H9 (cell line): ENCODE results near the gene MOB3A. TPM values are rescaled to one million over a fixed set of nuclear protein-coding genes. Genes with fewer than 3 reads are reported as not detected.
"Not testable (repeated sequence)": the region's sequence is repeated elsewhere in the genome, so short reads cannot be mapped to it uniquely, and the experiment has no call there.

Experiments used
- DNase-seq: peaks from one replicate; pipeline ENCODE4 v3.0.0-alpha.2; 2017
- H2AFZ ChIP-seq: one replicate; pipeline ENCODE4 v1.6.1; 2013; ENCODE audit warnings: mild to moderate bottlenecking, low read length, control low read depth, moderate library complexity
- H2AK5ac ChIP-seq: 2 replicates; pipeline ENCODE4 v1.6.1; 2013; ENCODE audit warnings: low read length, control low read depth, mixed read lengths; ENCODE audit not compliant: insufficient read length
- H2BK120ac ChIP-seq: one replicate; pipeline ENCODE4 v1.6.1; 2013; ENCODE audit warnings: low read depth, mild to moderate bottlenecking, low read length, control low read depth, inconsistent platforms; ENCODE audit not compliant: poor library complexity, severe bottlenecking
- H2BK12ac ChIP-seq: 2 replicates; pipeline ENCODE4 v1.6.1; 2013; ENCODE audit warnings: low read length, control low read depth, mixed read lengths, low read depth; ENCODE audit not compliant: insufficient read length
- H2BK15ac ChIP-seq: 2 replicates; pipeline ENCODE4 v1.6.1; 2013; ENCODE audit warnings: low read depth, low read length, control low read depth
- H2BK20ac ChIP-seq: one replicate; pipeline ENCODE4 v1.6.1; 2013; ENCODE audit warnings: low read depth, mild to moderate bottlenecking, low read length, control low read depth, inconsistent platforms; ENCODE audit not compliant: poor library complexity, severe bottlenecking
- H2BK5ac ChIP-seq: 2 replicates; pipeline ENCODE4 v1.6.1; 2013; ENCODE audit warnings: low read length, control low read depth, mixed read lengths; ENCODE audit not compliant: insufficient read length
- H3K14ac ChIP-seq: 2 replicates; pipeline ENCODE4 v1.6.1; 2013; ENCODE audit warnings: low read length, control low read depth; ENCODE audit not compliant: insufficient read depth
- H3K18ac ChIP-seq: 2 replicates; pipeline ENCODE4 v1.6.1; 2013; ENCODE audit warnings: low read depth, mild to moderate bottlenecking, mixed read lengths, low read length, control low read depth; ENCODE audit not compliant: insufficient read length
- H3K23ac ChIP-seq: 2 replicates; pipeline ENCODE4 v1.6.1; 2013; ENCODE audit warnings: low read length, control low read depth, mixed read lengths, low read depth; ENCODE audit not compliant: insufficient read length
- H3K23me2 ChIP-seq: 2 replicates; pipeline ENCODE4 v1.6.1; 2013; ENCODE audit warnings: low read depth, mild to moderate bottlenecking, mixed read lengths, low read length, control low read depth; ENCODE audit not compliant: insufficient read length, poor library complexity, severe bottlenecking
- H3K27ac ChIP-seq: 2 replicates; pipeline ENCODE4 v1.5.1; 2013; ENCODE audit warnings: low read length, control low read depth, mixed read lengths, low read depth; ENCODE audit not compliant: insufficient read length
- H3K27me3 ChIP-seq: 2 replicates; pipeline ENCODE4 v1.6.1; 2013; ENCODE audit warnings: low read length, control low read depth, inconsistent platforms; ENCODE audit not compliant: insufficient read depth
- H3K4ac ChIP-seq: 2 replicates; pipeline ENCODE4 v1.6.1; 2013; ENCODE audit warnings: low read depth, mild to moderate bottlenecking, control low read depth, inconsistent platforms, low read length, moderate library complexity
- H3K4me1 ChIP-seq: 2 replicates; pipeline ENCODE4 v1.6.1; 2013; ENCODE audit warnings: low read length, control low read depth, inconsistent platforms; ENCODE audit not compliant: insufficient read depth
- H3K4me2 ChIP-seq: 2 replicates; pipeline ENCODE4 v1.6.1; 2013; ENCODE audit warnings: low read length, control low read depth, mixed read lengths; ENCODE audit not compliant: insufficient read length, insufficient read depth
- H3K56ac ChIP-seq: 2 replicates; pipeline ENCODE4 v1.6.1; 2013; ENCODE audit warnings: low read depth, mild to moderate bottlenecking, mixed read lengths, low read length, control low read depth; ENCODE audit not compliant: insufficient read length
- H3K79me1 ChIP-seq: 2 replicates; pipeline ENCODE4 v1.6.1; 2013; ENCODE audit warnings: low read depth, mild to moderate bottlenecking, moderate library complexity, low read length, control low read depth, inconsistent platforms; ENCODE audit not compliant: insufficient read depth, poor library complexity, severe bottlenecking
- H3K79me2 ChIP-seq: 2 replicates; pipeline ENCODE4 v1.6.1; 2013; ENCODE audit warnings: low read length, control low read depth, inconsistent platforms; ENCODE audit not compliant: insufficient read depth
- H3K9ac ChIP-seq: 2 replicates; pipeline ENCODE4 v1.6.1; 2013; ENCODE audit warnings: low read length, control low read depth, mixed read lengths; ENCODE audit not compliant: insufficient read length; ENCODE audit errors: extremely low read depth
- H3K9me3 ChIP-seq: one replicate; pipeline ENCODE4 v1.6.1; 2013; ENCODE audit warnings: low read depth, low read length, inconsistent platforms; ENCODE audit not compliant: control insufficient read depth
- H3T11ph ChIP-seq: one replicate; pipeline ENCODE4 v1.6.1; 2013; ENCODE audit warnings: mild to moderate bottlenecking, low read length, control low read depth, inconsistent platforms
- H4K20me1 ChIP-seq: one replicate; pipeline ENCODE4 v1.6.1; 2013; ENCODE audit not compliant: control insufficient read depth, insufficient read length, insufficient read depth
- H4K5ac ChIP-seq: 2 replicates; pipeline ENCODE4 v1.6.1; 2013; ENCODE audit warnings: low read depth, mild to moderate bottlenecking, mixed read lengths, low read length, control low read depth; ENCODE audit not compliant: insufficient read length
- H4K8ac ChIP-seq: replicated peaks from 2 replicates; pipeline ENCODE4 v1.6.1; 2013; ENCODE audit warnings: low read length, control low read depth, mixed read lengths, low read depth; ENCODE audit not compliant: insufficient read length
- H4K91ac ChIP-seq: 2 replicates; pipeline ENCODE4 v1.6.1; 2013; ENCODE audit warnings: low read depth, mild to moderate bottlenecking, moderate library complexity, mixed read lengths, low read length, control low read depth; ENCODE audit not compliant: insufficient read length
- H3K27ac Mint-ChIP-seq, 3 experiments: 2 replicates in 2 of 3; 3 replicates in 1 of 3; pipeline ENCODE4 v1.8.0; 2020 to 2021; ENCODE audit warnings: mixed read lengths in 3 of 3, mild to moderate bottlenecking in 1 of 3, moderate library complexity in 1 of 3
- H3K27me3 Mint-ChIP-seq: 2 replicates; pipeline ENCODE4 v1.8.0; 2021; ENCODE audit warnings: low read depth, mild to moderate bottlenecking, moderate library complexity, mixed read lengths
- H3K36me3 Mint-ChIP-seq, 3 experiments: 2 replicates in 2 of 3; 3 replicates in 1 of 3; pipeline ENCODE4 v1.8.0; 2020 to 2021; ENCODE audit warnings: low read depth in 3 of 3, mixed read lengths in 3 of 3; ENCODE audit not compliant: insufficient read depth in 1 of 3
- H3K4me1 Mint-ChIP-seq, 2 experiments: 2 replicates each; pipeline ENCODE4 v1.8.0; 2020; ENCODE audit warnings: mixed read lengths in 2 of 2
- H3K4me3 Mint-ChIP-seq, 2 experiments: 2 replicates in 1 of 2; 3 replicates in 1 of 2; pipeline ENCODE4 v1.8.0; 2020 to 2021; ENCODE audit warnings: mild to moderate bottlenecking in 2 of 2, mixed read lengths in 2 of 2, moderate library complexity in 1 of 2
- H3K9me3 Mint-ChIP-seq, 2 experiments: 2 replicates in 1 of 2; 3 replicates in 1 of 2; pipeline ENCODE4 v1.8.0; 2020; ENCODE audit warnings: mild to moderate bottlenecking in 2 of 2, mixed read lengths in 2 of 2, moderate library complexity in 1 of 2
- CTCF ChIP-seq: fragments of 200-600 bp; sonication (generic); conservative IDR thresholded peaks from 3 replicates; pipeline ENCODE4 v1.8.0; 2021; ENCODE audit warnings: antibody characterized with exemption, mild to moderate bottlenecking
- WGBS: extraction: QIAGEN DNeasy Blood & Tissue Kit; methylation state at CpG from one replicate; pipeline ENCODE4 v1.1.7; 2013; ENCODE audit warnings: missing lambda C conversion rate, low lambda C conversion rate, mixed read lengths; ENCODE audit not compliant: insufficient read length; ENCODE audit errors: extremely low coverage; 5-methylcytosine and 5-hydroxymethylcytosine counted together
- total RNA-seq: library from RNA; stranded (reverse); gene quantifications from 2 replicates; pipeline ENCODE4 v1.2.1, GENCODE V29; 2021

Gene MOB3A
- total RNA-seq, 1 experiment from 2014 or later, result 11.5 TPM

DNA sequence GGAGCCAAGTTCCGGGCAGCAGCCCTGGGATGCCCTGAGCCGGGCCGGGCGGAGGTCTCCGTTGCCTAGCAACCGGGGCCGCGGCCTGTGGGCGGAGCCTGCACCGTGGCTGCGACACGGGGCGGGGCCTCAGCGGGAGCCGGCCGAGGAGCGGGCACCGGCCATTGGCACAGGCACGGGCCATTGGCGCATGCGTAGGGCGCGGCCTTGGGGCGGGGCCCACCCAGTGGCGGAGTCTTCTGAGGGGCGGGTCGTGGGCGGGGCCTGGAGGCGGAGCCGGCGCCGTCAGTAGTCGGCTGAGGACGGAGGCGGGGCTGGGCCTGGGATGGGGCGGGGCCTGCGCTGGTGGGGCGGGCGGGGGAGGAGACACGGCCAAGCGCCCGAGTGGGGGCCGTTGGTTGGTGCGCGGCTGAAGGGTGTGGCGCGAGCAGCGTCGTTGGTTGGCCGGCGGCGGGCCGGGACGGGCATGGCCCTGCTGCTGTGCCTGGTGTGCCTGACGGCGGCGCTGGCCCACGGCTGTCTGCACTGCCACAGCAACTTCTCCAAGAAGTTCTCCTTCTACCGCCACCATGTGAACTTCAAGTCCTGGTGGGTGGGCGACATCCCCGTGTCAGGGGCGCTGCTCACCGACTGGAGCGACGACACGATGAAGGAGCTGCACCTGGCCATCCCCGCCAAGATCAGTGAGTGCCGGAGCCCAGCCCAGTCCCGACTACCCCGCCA is 515 bp upstream of the MOB3A start, which contains the start of gene IZUMO4:
TSS of gene IZUMO4 (plus strand) at position 436 of the 723 bp plus-strand sequence. CDS start at position 467, 31 bp downstream.
- Histone ChIP-seq H3K9me3 (no peaks in the 10 kb centered on the region), H3K56ac (no peak within 1 kb of the TSS), H3K4me1 (no peaks in the 10 kb centered on the region), H2AK5ac (no peak within 1 kb of the TSS), H3K23me2 (no peaks in the 10 kb centered on the region), H2BK20ac (no peak within 1 kb of the TSS), H4K20me1 (no peaks in the 10 kb centered on the region), H3K79me2 (no peaks in the 10 kb centered on the region), H4K8ac (no peak within 1 kb of the TSS), H2BK15ac (no peak within 1 kb of the TSS), H3K14ac (no peak within 1 kb of the TSS), H3K4me2 (peak within 1 kb of the TSS; percentile 72), H4K91ac (no peak within 1 kb of the TSS), H2AFZ (no peak within 1 kb of the TSS), H3K27ac (no peak within 1 kb of the TSS), H3K4ac (no peak within 1 kb of the TSS), H3K79me1 (no peaks in the 10 kb centered on the region), H4K5ac (no peak within 1 kb of the TSS), H3T11ph (no peak within 1 kb of the TSS), H2BK120ac (no peak within 1 kb of the TSS), H2BK5ac (no peak within 1 kb of the TSS), H3K9ac (no peak within 1 kb of the TSS), H3K18ac (peak within 1 kb of the TSS; percentile 50), H3K27me3 (no peaks in the 10 kb centered on the region), H3K23ac (no peak within 1 kb of the TSS), H2BK12ac (no peak within 1 kb of the TSS)
- peak; percentile 98 for DNase-seq
- H3K4me3 Mint-ChIP-seq, result peak within 1 kb of the TSS; percentile 79 to 91
- peak; percentile 49 for TF ChIP-seq CTCF
- H3K4me1 Mint-ChIP-seq, result peaks cover 7 to 8% of the 10 kb centered on the region in 2 experiments; a peak in 3 of 4 replicates
- H3K27me3 Mint-ChIP-seq, result no peaks in the 10 kb centered on the region
- no peaks in the 10 kb centered on the region for H3K9me3 Mint-ChIP-seq
- WGBS, result no CpG with 5 or more reads among the region's 70 CpGs
- peaks cover 0 to 19% (median 17%) of the 10 kb centered on the region in 3 experiments; a peak in 5 of 7 replicates for H3K36me3 Mint-ChIP-seq
- H3K27ac Mint-ChIP-seq, result peak within 1 kb of the TSS in 2 of 3 experiments; percentile 92 to 97; a peak in 4 of 7 replicates

GRCh38 chr19:2091926-2092525 is 4.1 kb downstream of the MOB3A start:
- H3K4me2 ChIP-seq, H3K4ac ChIP-seq, H3K23me2 ChIP-seq, H2BK12ac ChIP-seq, H3K56ac ChIP-seq, H4K5ac ChIP-seq, H3K14ac ChIP-seq, H4K8ac ChIP-seq, H3K9ac ChIP-seq, H3K79me1 ChIP-seq, H2AFZ ChIP-seq, H4K91ac ChIP-seq, H3K9me3 Mint-ChIP-seq, H2BK120ac ChIP-seq, H3K27ac Mint-ChIP-seq, H2BK15ac ChIP-seq, H3K18ac ChIP-seq, H2BK5ac ChIP-seq, H3K27me3 Mint-ChIP-seq, H3K27me3 ChIP-seq, H2AK5ac ChIP-seq, H3K36me3 Mint-ChIP-seq, H3K4me1 ChIP-seq, H3K27ac ChIP-seq, H3K4me3 Mint-ChIP-seq, H2BK20ac ChIP-seq, H4K20me1 ChIP-seq, H3T11ph ChIP-seq, H3K79me2 ChIP-seq, H3K23ac ChIP-seq, H3K9me3 ChIP-seq, DNase-seq: not testable (repeated sequence)
- no CpG with 5 or more reads among the region's 13 CpGs for WGBS
- peaks cover 26% of the 10 kb centered on the region in 2 experiments for H3K4me1 Mint-ChIP-seq
